B cell (primary cell): ENCODE measurements around the gene PLEKHN1.

Experiments used
- EZH2 ChIP-seq: IDR thresholded peaks from 2 replicates; pipeline ENCODE4 v1.6.1; 2012; ENCODE audit warnings: borderline replicate concordance, low read depth, mild to moderate bottlenecking, moderate library complexity, low read length; ENCODE audit not compliant: insufficient read depth, poor library complexity, severe bottlenecking
- TF ChIP-seq, protein P1 (sequence below): fragments of 200-600 bp; IDR thresholded peaks from one replicate; pipeline ENCODE4 v1.8.0; 2022; ENCODE audit warnings: antibody characterized with exemption, mild to moderate bottlenecking

- TF ChIP-seq, protein P1, sequence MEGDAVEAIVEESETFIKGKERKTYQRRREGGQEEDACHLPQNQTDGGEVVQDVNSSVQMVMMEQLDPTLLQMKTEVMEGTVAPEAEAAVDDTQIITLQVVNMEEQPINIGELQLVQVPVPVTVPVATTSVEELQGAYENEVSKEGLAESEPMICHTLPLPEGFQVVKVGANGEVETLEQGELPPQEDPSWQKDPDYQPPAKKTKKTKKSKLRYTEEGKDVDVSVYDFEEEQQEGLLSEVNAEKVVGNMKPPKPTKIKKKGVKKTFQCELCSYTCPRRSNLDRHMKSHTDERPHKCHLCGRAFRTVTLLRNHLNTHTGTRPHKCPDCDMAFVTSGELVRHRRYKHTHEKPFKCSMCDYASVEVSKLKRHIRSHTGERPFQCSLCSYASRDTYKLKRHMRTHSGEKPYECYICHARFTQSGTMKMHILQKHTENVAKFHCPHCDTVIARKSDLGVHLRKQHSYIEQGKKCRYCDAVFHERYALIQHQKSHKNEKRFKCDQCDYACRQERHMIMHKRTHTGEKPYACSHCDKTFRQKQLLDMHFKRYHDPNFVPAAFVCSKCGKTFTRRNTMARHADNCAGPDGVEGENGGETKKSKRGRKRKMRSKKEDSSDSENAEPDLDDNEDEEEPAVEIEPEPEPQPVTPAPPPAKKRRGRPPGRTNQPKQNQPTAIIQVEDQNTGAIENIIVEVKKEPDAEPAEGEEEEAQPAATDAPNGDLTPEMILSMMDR: no peak
- TF ChIP-seq EZH2: no peak
Observed at GRCh38 chr1:954927-955326, 11.4 kb upstream of the PLEKHN1 start.
